Ammon's horn (tissue), 1 donor: ENCODE measurements around the gene FCHSD1.

Source experiments
- DNase-seq: peaks from one replicate; pipeline ENCODE4 v3.0.0-alpha.2; 2016; ENCODE audit warnings: low spot score

The FCHSD1 gene

GRCh38 chr5:141672841-141673813, 21.9 kb upstream of the FCHSD1 start:
- DNase-seq, result peak; percentile 54

- no peak for DNase-seq
Measured at GRCh38 chr5:141672071-141672840, 21.0 kb upstream of the FCHSD1 start.

GRCh38 chr5:141669520-141669919, 18.3 kb upstream of the FCHSD1 start:
- DNase-seq, result no peak

- DNase-seq, result no peak
Measured at GRCh38 chr5:141668601-141669265, 17.5 kb upstream of the FCHSD1 start.

GRCh38 chr5:141665995-141666940, 15.1 kb upstream of the FCHSD1 start:
- DNase-seq, result no peak

- DNase-seq, result peak; percentile 81
Measured at GRCh38 chr5:141664733-141665461, 13.7 kb upstream of the FCHSD1 start.

- DNase-seq, result no peak
Measured at GRCh38 chr5:141663506-141663905, 12.3 kb upstream of the FCHSD1 start.

GRCh38 chr5:141662028-141662427, 10.8 kb upstream of the FCHSD1 start:
- no peak for DNase-seq

- no peak for DNase-seq
Measured at GRCh38 chr5:141657937-141658545, 6.8 kb upstream of the FCHSD1 start.

GRCh38 chr5:141657404-141657803, 6.2 kb upstream of the FCHSD1 start:
- DNase-seq, result no peak

- no peak for DNase-seq
Measured at GRCh38 chr5:141656396-141656795, 5.2 kb upstream of the FCHSD1 start.

- no peak for DNase-seq
Measured at GRCh38 chr5:141655020-141655419, 3.8 kb upstream of the FCHSD1 start.

GRCh38 chr5:141654298-141654697, 3.1 kb upstream of the FCHSD1 start:
- DNase-seq, result no peak

- no peak for DNase-seq
Measured at GRCh38 chr5:141651728-141652105, 499 bp upstream of the FCHSD1 start.

GRCh38 chr5:141649972-141650371, 1.2 kb downstream of the FCHSD1 start:
- no peak for DNase-seq

- DNase-seq, result no peak
Measured at GRCh38 chr5:141649056-141649688, 2.0 kb downstream of the FCHSD1 start.

GRCh38 chr5:141647851-141648250, 3.4 kb downstream of the FCHSD1 start:
- DNase-seq, result no peak

GRCh38 chr5:141647242-141647641, 4.0 kb downstream of the FCHSD1 start:
- no peak for DNase-seq

- DNase-seq, result no peak
Measured at GRCh38 chr5:141646026-141646425, 5.2 kb downstream of the FCHSD1 start.
